A549 (cell line): Measurements from ENCODE around the gene IQSEC3. TPM values are rescaled to one million over a fixed set of nuclear protein-coding genes. Genes with fewer than 3 reads are reported as not detected.
A peak's percentile ranks its signal among the peaks of the same experiment; 100 is the strongest.

ENCODE experiments used
- ATAC-seq, 2 experiments: fragments of 200-7000 bp in 1 of 2; fragments of >200 bp in 1 of 2; cut with Nextera tagmentation in 1 of 2; cut with Tn5 transposase in 1 of 2; 3 replicates each; pipeline versions ENCODE4 v1.8.0 to v1.9.1; 2018 to 2020; ENCODE audit warnings: mild to moderate bottlenecking in 1 of 2, moderate library complexity in 1 of 2
- CTCF ChIA-PET: fragments of 300-600 bp; sonication (Branson Sonifier 250); formaldehyde crosslinking; extraction: SDS; loops from one replicate; lab custom pipeline; 2021; ENCODE audit warnings: antibody characterized with exemption, inconsistent platforms; lab: Yijun Ruan, JAX
- POLR2A ChIA-PET: fragments of 350-600 bp; formaldehyde crosslinking; extraction: SDS; loops from one replicate; lab custom pipeline; 2021; ENCODE audit warnings: antibody characterized with exemption, inconsistent platforms; lab: Yijun Ruan, JAX
- DNase-seq, 2 experiments: peaks; one replicate each; pipeline versions ENCODE4 v3.0.0 to v3.0.0-alpha.2; 2011 to 2016; ENCODE audit warnings: low read depth in 1 of 2, low spot score in 1 of 2
- FAIRE-seq: peaks from 2 replicates; lab custom pipeline; 2011; peaks lifted over from hg19 to GRCh38; lab: Jason Lieb, UNC
- H3K27ac ChIP-seq, 2 experiments: fragments of >200 bp; sonication (Bioruptor Twin); formaldehyde crosslinking; 3 replicates each; pipeline ENCODE4 v1.5.1; 2016 to 2017
- H3K4me1 ChIP-seq: fragments of >200 bp; sonication (Bioruptor Twin); formaldehyde crosslinking; 3 replicates; pipeline ENCODE4 v1.6.1; 2016
- H3K4me2 ChIP-seq: fragments of >200 bp; sonication (Bioruptor Twin); formaldehyde crosslinking; 3 replicates; pipeline ENCODE4 v1.6.1; 2016
- H3K4me3 ChIP-seq: fragments of >200 bp; sonication (Bioruptor Twin); formaldehyde crosslinking; 3 replicates; pipeline ENCODE4 v1.5.1; 2016
- H3K9me3 ChIP-seq: fragments of >200 bp; sonication (Bioruptor Twin); formaldehyde crosslinking; 3 replicates; pipeline ENCODE4 v1.6.1; 2016
- CHD2 ChIP-seq: fragments of 150-350 bp; IDR thresholded peaks from 2 replicates; pipeline ENCODE4 v1.6.1; 2014; ENCODE audit warnings: low read length; ENCODE audit not compliant: partially characterized antibody
- FOSL2 ChIP-seq, 2 experiments: fragments of 450-650 bp in 1 of 2; fragments of >200 bp in 1 of 2; sonication (Bioruptor Twin) in 1 of 2; formaldehyde crosslinking; IDR thresholded peaks; 2 replicates each; pipeline versions ENCODE4 v1.5.0 to v1.6.1; 2016 to 2020; ENCODE audit warnings: mild to moderate bottlenecking in 1 of 2, moderate library complexity in 1 of 2
- GATA3 ChIP-seq: IDR thresholded peaks from 2 replicates; pipeline ENCODE4 v1.6.1; 2012; ENCODE audit warnings: borderline replicate concordance
- JUN ChIP-seq, 2 experiments: fragments of >200 bp; sonication (Bioruptor Twin); formaldehyde crosslinking; IDR thresholded peaks; 2 replicates in 1 of 2; 3 replicates in 1 of 2; pipeline ENCODE4 v1.6.1; 2016 to 2017
- KDM1A ChIP-seq: fragments of 200-600 bp; sonication (generic); IDR thresholded peaks from 2 replicates; pipeline ENCODE4 v1.6.1; 2016; ENCODE audit warnings: low read depth, mild to moderate bottlenecking
- MAFK ChIP-seq: fragments of 450-650 bp; IDR thresholded peaks from 2 replicates; pipeline ENCODE4 v1.6.1; 2014; ENCODE audit not compliant: partially characterized antibody
- MAZ ChIP-seq: fragments of 150-350 bp; IDR thresholded peaks from 2 replicates; pipeline ENCODE4 v1.6.1; 2014; ENCODE audit warnings: antibody characterized with exemption, low read depth, low read length, borderline replicate concordance
- MYC ChIP-seq: IDR thresholded peaks from 2 replicates; pipeline ENCODE4 v1.6.1; 2012; ENCODE audit warnings: mild to moderate bottlenecking, inconsistent platforms, low read length, improper control_type of control experiment, borderline replicate concordance
- NR3C1 ChIP-seq: fragments of >200 bp; sonication (Bioruptor Twin); formaldehyde crosslinking; IDR thresholded peaks from 3 replicates; pipeline ENCODE4 v1.6.1; 2017
- POLR2AphosphoS2 ChIP-seq: conservative IDR thresholded peaks from 2 replicates; pipeline ENCODE4 v1.6.1; 2012; ENCODE audit warnings: low read length, improper control_type of control experiment, inconsistent platforms
- RARB ChIP-seq: fragments of 250-450 bp; sonication (Bioruptor Pico); IDR thresholded peaks from 2 replicates; pipeline ENCODE4 v1.8.0; 2021; ENCODE audit warnings: mild to moderate bottlenecking, moderate library complexity
- RFX5 ChIP-seq: fragments of 450-650 bp; IDR thresholded peaks from 2 replicates; pipeline ENCODE4 v1.7.1; 2014; ENCODE audit warnings: antibody characterized with exemption, mild to moderate bottlenecking, moderate library complexity
- SMC3 ChIP-seq: fragments of >200 bp; sonication (Bioruptor Twin); formaldehyde crosslinking; IDR thresholded peaks from 3 replicates; pipeline ENCODE4 v1.6.1; 2018; ENCODE audit warnings: inconsistent platforms
- TFCP2L1 ChIP-seq: fragments of 250-450 bp; sonication (Bioruptor Pico); IDR thresholded peaks from 2 replicates; pipeline ENCODE4 v1.5.0; 2021; ENCODE audit warnings: mild to moderate bottlenecking
- TP53 ChIP-seq: fragments of 250-450 bp; sonication (Bioruptor Pico); IDR thresholded peaks from 2 replicates; pipeline ENCODE4 v1.5.0; 2021; ENCODE audit warnings: mild to moderate bottlenecking, moderate library complexity
- ZSCAN20 ChIP-seq: fragments of 250-450 bp; sonication (Bioruptor Pico); IDR thresholded peaks from 2 replicates; pipeline ENCODE4 v1.8.0; 2022; ENCODE audit warnings: mild to moderate bottlenecking, moderate library complexity
- WGBS: methylation state at CpG from one replicate; pipeline ENCODE4 v1.1.6; 2017; ENCODE audit errors: missing lambda C conversion rate; 5-methylcytosine and 5-hydroxymethylcytosine counted together
- polyA plus RNA-seq, 4 experiments: library from polyadenylated mRNA; depleted of rRNA in 3 of 4; stranded (reverse); fragments of >200 nt; fragmentation: RNase III in 1 of 4; extraction: RNeasy Plus Mini Kit Qiagen cat#74134 plus additional on column Dnase treatment in 1 of 4; gene quantifications; 2 replicates in 3 of 4; 3 replicates in 1 of 4; pipeline ENCODE4 v1.2.3, GENCODE V29; 2011 to 2017
- TF ChIP-seq, protein P1 (sequence below): fragments of >200 bp; sonication (Bioruptor Twin); formaldehyde crosslinking; IDR thresholded peaks from 3 replicates; pipeline ENCODE4 v1.6.1; 2016
- TF ChIP-seq, protein P2 (sequence below): fragments of 450-650 bp; IDR thresholded peaks from 2 replicates; pipeline ENCODE4 v1.6.1; 2014; ENCODE audit warnings: antibody characterized with exemption
- TF ChIP-seq, protein P3 (sequence below): IDR thresholded peaks from 2 replicates; pipeline ENCODE4 v1.6.1; 2012
- TF ChIP-seq, protein P4 (sequence below): fragments of 250-450 bp; sonication (Bioruptor Pico); IDR thresholded peaks from 2 replicates; pipeline ENCODE4 v1.5.0; 2020; ENCODE audit warnings: low read depth, mild to moderate bottlenecking, moderate library complexity

Gene IQSEC3
- polyA plus RNA-seq, 2 of the 4 experiments (the other 2 are of a cell fraction) = not detected

DNA sequence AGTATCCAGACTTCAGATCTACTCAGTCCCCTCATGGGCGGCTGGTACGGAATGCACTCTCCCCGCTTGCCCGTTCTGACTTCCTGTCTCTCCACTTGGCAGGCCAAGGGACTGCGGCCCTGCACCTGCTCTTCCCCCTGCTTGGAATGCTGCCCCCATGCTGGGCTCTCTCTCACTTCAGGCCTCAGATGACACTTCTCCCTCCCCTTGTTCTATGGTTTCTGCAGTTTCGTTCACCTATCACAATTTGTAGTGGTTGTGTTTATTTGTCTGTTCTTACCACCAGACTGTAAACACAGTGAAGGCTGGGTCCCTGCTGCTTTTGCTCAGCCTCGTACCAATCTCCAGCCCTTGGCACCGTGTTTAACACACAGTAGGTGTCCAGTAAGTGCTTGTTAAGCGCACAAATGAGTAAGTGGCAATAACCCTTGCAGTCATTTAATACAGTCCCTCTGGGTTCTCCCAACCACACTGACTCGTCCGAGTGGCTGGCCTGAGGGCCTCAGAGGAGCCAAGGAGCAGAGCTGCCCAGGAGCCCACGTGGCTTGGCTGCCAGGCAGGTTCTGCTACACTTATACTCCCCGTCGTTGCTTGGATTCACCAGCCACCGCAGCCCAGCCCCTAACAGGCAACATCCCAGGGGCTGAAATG, 135.6 kb downstream of the IQSEC3 start:
- Histone ChIP-seq H3K4me3 (no peak overlapping the region), H3K9me3 (no peaks in the 10 kb centered on the region), H3K4me1 (peaks cover 10% of the 10 kb centered on the region; the same call in 2 of the 3 replicates), H3K27ac (no peak overlapping the region), H3K4me2 (no peak overlapping the region)
- DNase-seq (no peak), ATAC-seq (no peak), FAIRE-seq (no peak)
- 71% methylated on average over 15 of the region's 15 CpGs for WGBS
- no peak for TF ChIP-seq JUN (IDR thresholded peaks at IDR 0.05)
- TF ChIP-seq MAFK = no peak
- no peak for TF ChIP-seq ZSCAN20 (CRISPR knock-in tag)
- no peak for TF ChIP-seq CHD2
- no peak for TF ChIP-seq FOSL2 (IDR thresholded peaks at IDR 0.05)
- no peak for TF ChIP-seq FOSL2 (CRISPR knock-in tag; IDR thresholded peaks at IDR 0.05)
- TF ChIP-seq, protein P1, sequence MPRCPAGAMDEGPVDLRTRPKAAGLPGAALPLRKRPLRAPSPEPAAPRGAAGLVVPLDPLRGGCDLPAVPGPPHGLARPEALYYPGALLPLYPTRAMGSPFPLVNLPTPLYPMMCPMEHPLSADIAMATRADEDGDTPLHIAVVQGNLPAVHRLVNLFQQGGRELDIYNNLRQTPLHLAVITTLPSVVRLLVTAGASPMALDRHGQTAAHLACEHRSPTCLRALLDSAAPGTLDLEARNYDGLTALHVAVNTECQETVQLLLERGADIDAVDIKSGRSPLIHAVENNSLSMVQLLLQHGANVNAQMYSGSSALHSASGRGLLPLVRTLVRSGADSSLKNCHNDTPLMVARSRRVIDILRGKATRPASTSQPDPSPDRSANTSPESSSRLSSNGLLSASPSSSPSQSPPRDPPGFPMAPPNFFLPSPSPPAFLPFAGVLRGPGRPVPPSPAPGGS = no peak
- TF ChIP-seq, protein P2, sequence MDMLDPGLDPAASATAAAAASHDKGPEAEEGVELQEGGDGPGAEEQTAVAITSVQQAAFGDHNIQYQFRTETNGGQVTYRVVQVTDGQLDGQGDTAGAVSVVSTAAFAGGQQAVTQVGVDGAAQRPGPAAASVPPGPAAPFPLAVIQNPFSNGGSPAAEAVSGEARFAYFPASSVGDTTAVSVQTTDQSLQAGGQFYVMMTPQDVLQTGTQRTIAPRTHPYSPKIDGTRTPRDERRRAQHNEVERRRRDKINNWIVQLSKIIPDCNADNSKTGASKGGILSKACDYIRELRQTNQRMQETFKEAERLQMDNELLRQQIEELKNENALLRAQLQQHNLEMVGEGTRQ = no peak
- TF ChIP-seq KDM1A = no peak
- TF ChIP-seq TFCP2L1 = no peak
- TF ChIP-seq RARB = no peak
- TF ChIP-seq, protein P3, sequence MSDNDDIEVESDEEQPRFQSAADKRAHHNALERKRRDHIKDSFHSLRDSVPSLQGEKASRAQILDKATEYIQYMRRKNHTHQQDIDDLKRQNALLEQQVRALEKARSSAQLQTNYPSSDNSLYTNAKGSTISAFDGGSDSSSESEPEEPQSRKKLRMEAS = no peak
- TF ChIP-seq TP53 = no peak
- no peak for TF ChIP-seq POLR2AphosphoS2
- no peak for TF ChIP-seq GATA3
- no peak for TF ChIP-seq NR3C1
- TF ChIP-seq, protein P4, sequence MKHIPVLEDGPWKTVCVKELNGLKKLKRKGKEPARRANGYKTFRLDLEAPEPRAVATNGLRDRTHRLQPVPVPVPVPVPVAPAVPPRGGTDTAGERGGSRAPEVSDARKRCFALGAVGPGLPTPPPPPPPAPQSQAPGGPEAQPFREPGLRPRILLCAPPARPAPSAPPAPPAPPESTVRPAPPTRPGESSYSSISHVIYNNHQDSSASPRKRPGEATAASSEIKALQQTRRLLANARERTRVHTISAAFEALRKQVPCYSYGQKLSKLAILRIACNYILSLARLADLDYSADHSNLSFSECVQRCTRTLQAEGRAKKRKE (CRISPR knock-in tag) = no peak
- TF ChIP-seq MYC = no peak
- no peak for TF ChIP-seq SMC3
- ChIA-PET CTCF (interaction anchor here (1.8 to 2.0 kb wide), 2 partner anchors 11 to 17 kb away, joined by 6 to 7 read pairs; partner anchors contain the start of gene SLC6A12), POLR2A (no interaction called here)

DNA sequence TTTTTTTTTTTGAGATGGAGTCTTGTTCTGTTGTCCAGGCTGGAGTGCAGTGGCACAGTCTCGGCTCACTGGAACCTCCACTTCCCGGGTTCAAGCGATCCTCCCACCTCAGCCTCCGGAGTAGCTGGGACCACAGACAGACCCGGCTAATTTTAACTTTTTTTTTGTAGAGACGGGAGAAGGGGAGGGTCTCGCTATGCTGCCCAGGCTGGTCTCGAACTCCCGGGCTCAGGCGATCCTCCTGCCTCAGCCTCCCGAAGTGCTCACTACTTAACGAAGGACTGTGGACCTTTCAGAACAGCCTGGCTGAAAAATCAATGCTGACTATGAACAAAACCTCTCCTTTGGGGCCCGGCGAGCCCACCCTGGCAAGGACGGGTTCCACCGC, 136.5 kb downstream of the IQSEC3 start:
- FAIRE-seq = no peak
- POLR2A ChIA-PET = no interaction called here
- peaks cover 10% of the 10 kb centered on the region; the same call in 2 of the 3 replicates for H3K4me1 ChIP-seq
- H3K9me3 ChIP-seq = no peaks in the 10 kb centered on the region
- TF ChIP-seq JUN (IDR thresholded peaks at IDR 0.05) (no peak), MAZ (no peak), ZSCAN20 (CRISPR knock-in tag) (no peak), RFX5 (no peak)
- CTCF ChIA-PET = interaction anchor here (0.9 to 1.8 kb wide), 4 partner anchors 9 to 89 kb away, joined by 3 to 6 read pairs (median 4); no protein-coding TSS in a partner anchor
- peak overlapping the region; percentile 74 to 84; a peak in 5 of 6 replicates for H3K27ac ChIP-seq
- peak overlapping the region; percentile 93 for H3K4me3 ChIP-seq
- no peak for ATAC-seq
- no peak for DNase-seq
- peak overlapping the region; percentile 99 for H3K4me2 ChIP-seq
- 61% methylated on average over 15 of the region's 16 CpGs for WGBS
